H1 (cell line): ENCODE results near the gene SV2A. TPM values are rescaled to one million over a fixed set of nuclear protein-coding genes. Genes with fewer than 3 reads are reported as not detected.

ENCODE experiments used
- CTCF ChIA-PET: fragments of 300-600 bp; sonication (Branson Sonifier 250); formaldehyde crosslinking; loops from one replicate; lab custom pipeline; 2021; ENCODE audit not compliant: partially characterized antibody; lab: Charles Lee
- POLR2A ChIA-PET: fragments of 300-600 bp; sonication (Branson Sonifier 250); formaldehyde crosslinking; loops from one replicate; lab custom pipeline; 2021; ENCODE audit warnings: inconsistent platforms; ENCODE audit not compliant: partially characterized antibody; lab: Charles Lee
- DNase-seq, 2 experiments: peaks; one replicate each; pipeline versions ENCODE4 v3.0.0 to v3.0.0-alpha.2; 2010 to 2022; ENCODE audit warnings: low spot score in 2 of 2, low read depth in 1 of 2, mixed read lengths in 1 of 2
- FAIRE-seq: peaks from 2 replicates; lab custom pipeline; 2011; peaks lifted over from hg19 to GRCh38; lab: Jason Lieb, UNC
- H2AFZ ChIP-seq: 2 replicates; pipeline ENCODE4 v1.8.1; 2012; ENCODE audit warnings: low read length, inconsistent platforms
- H2AK5ac ChIP-seq: 2 replicates; pipeline ENCODE4 v1.6.1; 2013; ENCODE audit warnings: low read depth, low read length
- H2BK120ac ChIP-seq: replicated peaks from 2 replicates; pipeline ENCODE3; 2013; ENCODE audit warnings: low read depth, low read length, inconsistent platforms
- H2BK12ac ChIP-seq: 2 replicates; pipeline ENCODE4 v1.6.1; 2013; ENCODE audit warnings: low read depth, low read length
- H2BK15ac ChIP-seq: 2 replicates; pipeline ENCODE4 v1.6.1; 2013; ENCODE audit warnings: low read length
- H2BK20ac ChIP-seq: 2 replicates; pipeline ENCODE4 v1.6.1; 2013; ENCODE audit warnings: low read length
- H2BK5ac ChIP-seq: 2 replicates; pipeline ENCODE4 v1.6.1; 2013; ENCODE audit warnings: low read depth, low read length
- H3K14ac ChIP-seq: 2 replicates; pipeline ENCODE4 v1.6.1; 2013; ENCODE audit warnings: inconsistent platforms; ENCODE audit not compliant: insufficient read length
- H3K18ac ChIP-seq: 2 replicates; pipeline ENCODE4 v1.6.1; 2013; ENCODE audit warnings: low read length; ENCODE audit errors: extremely low read depth
- H3K23ac ChIP-seq: 2 replicates; pipeline ENCODE4 v1.6.1; 2013; ENCODE audit warnings: inconsistent platforms; ENCODE audit not compliant: insufficient read length
- H3K23me2 ChIP-seq: 2 replicates; pipeline ENCODE4 v1.6.1; 2013; ENCODE audit warnings: low read depth, low read length
- H3K27ac ChIP-seq: 2 replicates; pipeline ENCODE4 v1.6.1; 2011; ENCODE audit warnings: low read depth, low read length, inconsistent platforms
- H3K27me3 ChIP-seq, 4 experiments: replicated peaks in 1 of 4; 1 replicate in 1 of 4; 2 replicates in 3 of 4; pipeline versions ENCODE4 v1.6.1 to v1.8.1; 2011 to 2013; ENCODE audit warnings: low read length in 3 of 4, mild to moderate bottlenecking in 3 of 4, inconsistent platforms in 2 of 4, mixed read lengths in 2 of 4, moderate library complexity in 1 of 4; ENCODE audit not compliant: control insufficient read depth in 3 of 4, insufficient read depth in 3 of 4; ENCODE audit errors: extremely low read depth in 1 of 4
- H3K36me3 ChIP-seq, 4 experiments: 2 replicates each; pipeline versions ENCODE4 v1.6.1 to v1.8.1; 2011 to 2013; ENCODE audit warnings: mild to moderate bottlenecking in 4 of 4, low read length in 3 of 4, moderate library complexity in 2 of 4, control low read depth in 1 of 4, inconsistent platforms in 1 of 4; ENCODE audit not compliant: insufficient read depth in 4 of 4, control insufficient read depth in 2 of 4
- H3K4ac ChIP-seq: replicated peaks from 2 replicates; pipeline ENCODE3; 2013; ENCODE audit warnings: low read length, low read depth, mixed read lengths, inconsistent platforms; ENCODE audit not compliant: insufficient read length
- H3K4me1 ChIP-seq, 4 experiments: replicated peaks in 1 of 4; 1 replicate in 1 of 4; 2 replicates in 3 of 4; pipeline versions ENCODE4 v1.6.1 to v1.8.1; 2011 to 2013; ENCODE audit warnings: low read length in 3 of 4, inconsistent platforms in 2 of 4, mixed read lengths in 1 of 4; ENCODE audit not compliant: insufficient read depth in 4 of 4, control insufficient read depth in 3 of 4
- H3K4me2 ChIP-seq, 2 experiments: 2 replicates each; pipeline versions ENCODE4 v1.6.1 to v1.8.1; 2011 to 2013; ENCODE audit warnings: low read depth in 2 of 2, low read length in 2 of 2, control low read depth in 1 of 2, inconsistent platforms in 1 of 2, mild to moderate bottlenecking in 1 of 2; ENCODE audit not compliant: insufficient read depth in 1 of 2
- H3K4me3 ChIP-seq, 4 experiments: fragments of 200-600, 300-600 bp in 1 of 4; sonication (generic), shearing (Covaris generic), sonication (Bioruptor Twin) in 1 of 4; 2 replicates each; pipeline versions ENCODE4 v1.5.1 to v1.8.1; 2011 to 2016; ENCODE audit warnings: low read length in 4 of 4, low read depth in 3 of 4, control low read depth in 2 of 4, inconsistent platforms in 2 of 4, mild to moderate bottlenecking in 2 of 4, mixed read lengths in 1 of 4, moderate library complexity in 1 of 4; ENCODE audit not compliant: insufficient read depth in 2 of 4; ENCODE audit errors: extremely low read depth in 1 of 4
- H3K56ac ChIP-seq: replicated peaks from 2 replicates; pipeline ENCODE3; 2013; ENCODE audit warnings: low read depth, mild to moderate bottlenecking, mixed read lengths, low read length, inconsistent platforms; ENCODE audit not compliant: insufficient read length
- H3K79me1 ChIP-seq: 2 replicates; pipeline ENCODE4 v1.6.1; 2013; ENCODE audit warnings: low read depth, low read length, control low read depth
- H3K79me2 ChIP-seq, 2 experiments: 2 replicates each; pipeline versions ENCODE4 v1.6.1 to v1.8.1; 2012 to 2013; ENCODE audit warnings: low read length in 2 of 2, mild to moderate bottlenecking in 2 of 2, inconsistent platforms in 1 of 2; ENCODE audit not compliant: insufficient read depth in 2 of 2, control insufficient read depth in 1 of 2
- H3K9ac ChIP-seq, 4 experiments: replicated peaks in 1 of 4; 1 replicate in 1 of 4; 2 replicates in 3 of 4; pipeline versions ENCODE4 v1.6.1 to v1.8.1; 2011 to 2013; ENCODE audit warnings: low read depth in 3 of 4, low read length in 3 of 4, control low read depth in 2 of 4, mild to moderate bottlenecking in 2 of 4, moderate library complexity in 2 of 4, inconsistent platforms in 1 of 4; ENCODE audit errors: extremely low read depth in 1 of 4
- H3K9me3 ChIP-seq, 2 experiments: 2 replicates each; pipeline versions ENCODE4 v1.6.1 to v1.8.1; 2012 to 2013; ENCODE audit warnings: mild to moderate bottlenecking in 2 of 2, moderate library complexity in 2 of 2, control low read depth in 1 of 2, inconsistent platforms in 1 of 2, low read depth in 1 of 2, low read length in 1 of 2, mixed read lengths in 1 of 2; ENCODE audit not compliant: insufficient read depth in 2 of 2
- H4K20me1 ChIP-seq, 2 experiments: replicated peaks in 1 of 2; 2 replicates each; pipeline versions ENCODE3 to v1.8.1; 2011 to 2013; ENCODE audit warnings: inconsistent platforms in 2 of 2, low read length in 2 of 2, mild to moderate bottlenecking in 1 of 2; ENCODE audit not compliant: insufficient read depth in 2 of 2, control insufficient read depth in 1 of 2
- H4K5ac ChIP-seq: 2 replicates; pipeline ENCODE4 v1.6.1; 2013; ENCODE audit warnings: low read length, low read depth, mixed read lengths, inconsistent platforms; ENCODE audit not compliant: insufficient read length
- H4K8ac ChIP-seq: 2 replicates; pipeline ENCODE4 v1.8.0; 2013; ENCODE audit warnings: mild to moderate bottlenecking, moderate library complexity, low read length, inconsistent platforms; ENCODE audit not compliant: insufficient read depth; ENCODE audit errors: extremely low read depth
- H4K91ac ChIP-seq: replicated peaks from 2 replicates; pipeline ENCODE3; 2013; ENCODE audit warnings: low read length, mixed read lengths, inconsistent platforms; ENCODE audit not compliant: insufficient read length
- ASH2L ChIP-seq: fragments of 200-600, 300-600 bp; sonication (generic); IDR thresholded peaks from one replicate; pipeline ENCODE4 v1.7.1; 2017; ENCODE audit warnings: low read length
- CHD2 ChIP-seq: IDR thresholded peaks from 2 replicates; pipeline ENCODE4 v1.6.1; 2012; ENCODE audit warnings: low read length, improper control_type of control experiment
- CREB1 ChIP-seq: IDR thresholded peaks from 2 replicates; pipeline ENCODE4 v1.6.1; 2012; ENCODE audit warnings: inconsistent platforms
- CTBP2 ChIP-seq: IDR thresholded peaks from 2 replicates; pipeline ENCODE4 v1.7.0; 2011; ENCODE audit warnings: borderline replicate concordance, mild to moderate bottlenecking, moderate library complexity, mixed read lengths, low read length; ENCODE audit not compliant: insufficient read depth, insufficient read length
- RNF2 ChIP-seq: fragments of 200-900, 300-1000 bp; sonication (generic); IDR thresholded peaks from 2 replicates; pipeline ENCODE4 v1.7.1; 2016; ENCODE audit warnings: borderline replicate concordance, low read depth, mild to moderate bottlenecking, antibody characterized with exemption, low read length; ENCODE audit not compliant: poor library complexity, severe bottlenecking; ENCODE audit errors: missing control alignments
- SIRT6 ChIP-seq: IDR thresholded peaks from one replicate; pipeline ENCODE4 v1.7.1; 2012; ENCODE audit warnings: low read length, inconsistent platforms
- TAF7 ChIP-seq: optimal IDR thresholded peaks from 2 replicates; pipeline ENCODE3; 2011; ENCODE audit warnings: low read depth, mild to moderate bottlenecking, inconsistent platforms, low read length, moderate library complexity, borderline replicate concordance
- WGBS, 2 experiments: shearing (Covaris generic) in 1 of 2; methylation state at CpG; one replicate each; pipeline versions ENCODE4 v1.1.6 to v1.1.7; 2013 to 2015; ENCODE audit warnings: low lambda C conversion rate in 2 of 2, mixed read lengths in 2 of 2, inconsistent platforms in 1 of 2, low coverage in 1 of 2, missing lambda C conversion rate in 1 of 2; ENCODE audit not compliant: insufficient replicate concordance in 2 of 2, insufficient coverage in 1 of 2, insufficient read length in 1 of 2; ENCODE audit errors: extremely low coverage in 1 of 2, missing lambda C conversion rate in 1 of 2; 5-methylcytosine and 5-hydroxymethylcytosine counted together
- polyA plus RNA-seq, 7 experiments: library from polyadenylated mRNA; depleted of rRNA in 3 of 7; stranded (reverse) in 5 of 7; unstranded in 2 of 7; fragments of >200 nt in 5 of 7; fragments of 200-250 nt in 2 of 7; gene quantifications; 1 replicate in 5 of 7; 2 replicates in 1 of 7; 4 replicates in 1 of 7; pipeline versions ENCODE4 v1.2.1 to v1.2.3, GENCODE V29; 2011 to 2013; ENCODE audit warnings: missing spikeins in 2 of 7, mixed read lengths in 2 of 7
- total RNA-seq: library from RNA; stranded (reverse); fragmentation: NEBNext Ultra II Directional; extraction: Animal tissue kit (Norgen Biotek cat#: 25700); gene quantifications from 2 replicates; pipeline ENCODE4 v1.2.1, GENCODE V29; 2021
- TF ChIP-seq, protein P1 (sequence below), 3 experiments: IDR thresholded peaks; 1 replicate in 2 of 3; 2 replicates in 1 of 3; pipeline versions ENCODE4 v1.5.1 to v1.6.1; 2011; ENCODE audit warnings: low read length in 3 of 3, mild to moderate bottlenecking in 3 of 3, inconsistent platforms in 2 of 3, low read depth in 1 of 3, moderate library complexity in 1 of 3; ENCODE audit not compliant: insufficient read depth in 1 of 3; ENCODE audit errors: control extremely low read depth in 1 of 3
- TF ChIP-seq, protein P2 (sequence below): IDR thresholded peaks from 2 replicates; pipeline ENCODE4 v1.6.1; 2011; ENCODE audit warnings: low read length, improper control_type of control experiment

Gene SV2A
- total and polyA plus RNA-seq, 2 of the 8 experiments (the other 6 are each of a cell fraction or from before 2014, with no cell fraction given): 41.8 to 51.8 TPM

DNA sequence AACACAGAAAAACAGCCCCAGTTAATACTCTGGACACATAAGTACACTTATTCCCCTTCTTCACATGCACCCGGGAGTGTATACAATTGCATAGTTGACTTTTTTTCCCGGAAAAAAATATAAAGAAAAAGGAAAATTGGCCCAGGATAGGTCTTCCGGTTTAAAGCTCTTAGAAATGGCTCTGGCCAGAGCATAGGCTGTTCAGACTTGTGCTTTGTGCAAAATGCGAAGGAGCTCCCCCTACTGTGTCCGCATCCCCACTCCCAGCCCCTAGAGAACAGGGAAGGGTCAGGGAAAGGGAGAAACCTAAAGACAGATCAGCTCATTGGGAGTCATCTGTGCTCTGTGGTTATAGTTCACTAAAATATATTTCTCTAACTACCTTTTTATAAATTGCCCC lies 24.6 kb upstream of the SV2A start:
- no peak overlapping the region for H3K56ac ChIP-seq
- no peak overlapping the region for H3K14ac ChIP-seq
- H3K4ac ChIP-seq: peak overlapping the region; percentile 32
- peaks cover 4 to 18% (median 11%) of the 10 kb centered on the region in 4 experiments for H3K4me1 ChIP-seq
- no peaks in the 10 kb centered on the region for H3K9me3 ChIP-seq
- H2AFZ ChIP-seq: no peak overlapping the region
- no peaks in the 10 kb centered on the region for H3K79me2 ChIP-seq
- H3K4me3 ChIP-seq: no peak overlapping the region
- no peak overlapping the region for H2BK20ac ChIP-seq
- no peaks in the 10 kb centered on the region for H3K27me3 ChIP-seq
- DNase-seq (no peak), FAIRE-seq (no peak)
- H3K27ac ChIP-seq: no peak overlapping the region
- H3K4me2 ChIP-seq: no peak overlapping the region
- CTCF ChIA-PET: interaction anchor here (0.6 to 3.1 kb wide), 11 partner anchors 8 to 245 kb away, joined by 3 to 14 read pairs (median 4); a partner anchor contains a TSS
- H4K91ac ChIP-seq: no peak overlapping the region
- H4K5ac ChIP-seq: no peak overlapping the region
- H2BK15ac ChIP-seq: no peak overlapping the region
- 0 out of 2 replicates have a peak overlapping the region, but pooled peaks have one; percentile 63 for H2BK5ac ChIP-seq
- no peak overlapping the region for H3K23ac ChIP-seq
- no peak overlapping the region for H3K18ac ChIP-seq
- peaks cover 1% of the 10 kb centered on the region; the same call in 1 of the 2 replicates for H3K23me2 ChIP-seq
- no peak overlapping the region for H4K8ac ChIP-seq
- peak overlapping the region; percentile 55; the same call in 1 of the 2 replicates for H2BK12ac ChIP-seq
- no peak overlapping the region for H3K9ac ChIP-seq
- H2AK5ac ChIP-seq: 0 out of 2 replicates have a peak overlapping the region, but pooled peaks have one; percentile 32
- no peaks in the 10 kb centered on the region; the same call in 1 of the 2 replicates for H3K79me1 ChIP-seq
- WGBS, 2 experiments: 55% methylated on average over 5 of the region's 5 CpGs; no CpG with 5 or more reads in 1 of the 2 experiments
- H4K20me1 ChIP-seq: no peaks in the 10 kb centered on the region
- no peak overlapping the region for H2BK120ac ChIP-seq
- H3K36me3 ChIP-seq: peaks cover 0 to 26% (median 14%) of the 10 kb centered on the region in 4 experiments; a peak in 6 of 8 replicates
- POLR2A ChIA-PET: interaction anchor here (0.7 to 1.6 kb wide), 10 partner anchors 9 to 126 kb away, joined by 3 to 5 read pairs (median 3); partner anchors contain the start of genes SV2A and VPS45
- TF ChIP-seq, protein P1, sequence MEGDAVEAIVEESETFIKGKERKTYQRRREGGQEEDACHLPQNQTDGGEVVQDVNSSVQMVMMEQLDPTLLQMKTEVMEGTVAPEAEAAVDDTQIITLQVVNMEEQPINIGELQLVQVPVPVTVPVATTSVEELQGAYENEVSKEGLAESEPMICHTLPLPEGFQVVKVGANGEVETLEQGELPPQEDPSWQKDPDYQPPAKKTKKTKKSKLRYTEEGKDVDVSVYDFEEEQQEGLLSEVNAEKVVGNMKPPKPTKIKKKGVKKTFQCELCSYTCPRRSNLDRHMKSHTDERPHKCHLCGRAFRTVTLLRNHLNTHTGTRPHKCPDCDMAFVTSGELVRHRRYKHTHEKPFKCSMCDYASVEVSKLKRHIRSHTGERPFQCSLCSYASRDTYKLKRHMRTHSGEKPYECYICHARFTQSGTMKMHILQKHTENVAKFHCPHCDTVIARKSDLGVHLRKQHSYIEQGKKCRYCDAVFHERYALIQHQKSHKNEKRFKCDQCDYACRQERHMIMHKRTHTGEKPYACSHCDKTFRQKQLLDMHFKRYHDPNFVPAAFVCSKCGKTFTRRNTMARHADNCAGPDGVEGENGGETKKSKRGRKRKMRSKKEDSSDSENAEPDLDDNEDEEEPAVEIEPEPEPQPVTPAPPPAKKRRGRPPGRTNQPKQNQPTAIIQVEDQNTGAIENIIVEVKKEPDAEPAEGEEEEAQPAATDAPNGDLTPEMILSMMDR (IDR thresholded peaks at IDR 0.05; ENCODE audit: control extremely low read depth in 1 of 3, insufficient read depth in 1 of 3, low read depth in 1 of 3, low read length in 3 of 3): peak; percentile 42 to 56 (median 43)
- TF ChIP-seq, protein P2, sequence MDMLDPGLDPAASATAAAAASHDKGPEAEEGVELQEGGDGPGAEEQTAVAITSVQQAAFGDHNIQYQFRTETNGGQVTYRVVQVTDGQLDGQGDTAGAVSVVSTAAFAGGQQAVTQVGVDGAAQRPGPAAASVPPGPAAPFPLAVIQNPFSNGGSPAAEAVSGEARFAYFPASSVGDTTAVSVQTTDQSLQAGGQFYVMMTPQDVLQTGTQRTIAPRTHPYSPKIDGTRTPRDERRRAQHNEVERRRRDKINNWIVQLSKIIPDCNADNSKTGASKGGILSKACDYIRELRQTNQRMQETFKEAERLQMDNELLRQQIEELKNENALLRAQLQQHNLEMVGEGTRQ: no peak
- TF ChIP-seq TAF7 (no peak), ASH2L (no peak), CTBP2 (no peak), SIRT6 (no peak), RNF2 (no peak), CHD2 (no peak), CREB1 (no peak)
